Subcutaneous adipose tissue (tissue), 4 donors: ENCODE data around the gene SFMBT1. TPM values are rescaled to one million over a fixed set of nuclear protein-coding genes. Genes with fewer than 3 reads are reported as not detected.

Source experiments
- total RNA-seq, 4 donors: library from RNA; depleted of rRNA; stranded (reverse); fragments of >200 nt; gene quantifications; one replicate each; pipeline ENCODE4 v1.1.0, GENCODE V29; 2016
- TF ChIP-seq, protein P1 (sequence below): fragments of 450-650 bp; IDR thresholded peaks from one replicate; pipeline ENCODE4 v1.5.1; 2016; ENCODE audit warnings: low read depth, mild to moderate bottlenecking, control low read depth, antibody characterized with exemption, moderate library complexity

The SFMBT1 gene
- total RNA-seq, 4 donors from 2014 or later = 4.9 to 15.5 (median 12.2) TPM

DNA sequence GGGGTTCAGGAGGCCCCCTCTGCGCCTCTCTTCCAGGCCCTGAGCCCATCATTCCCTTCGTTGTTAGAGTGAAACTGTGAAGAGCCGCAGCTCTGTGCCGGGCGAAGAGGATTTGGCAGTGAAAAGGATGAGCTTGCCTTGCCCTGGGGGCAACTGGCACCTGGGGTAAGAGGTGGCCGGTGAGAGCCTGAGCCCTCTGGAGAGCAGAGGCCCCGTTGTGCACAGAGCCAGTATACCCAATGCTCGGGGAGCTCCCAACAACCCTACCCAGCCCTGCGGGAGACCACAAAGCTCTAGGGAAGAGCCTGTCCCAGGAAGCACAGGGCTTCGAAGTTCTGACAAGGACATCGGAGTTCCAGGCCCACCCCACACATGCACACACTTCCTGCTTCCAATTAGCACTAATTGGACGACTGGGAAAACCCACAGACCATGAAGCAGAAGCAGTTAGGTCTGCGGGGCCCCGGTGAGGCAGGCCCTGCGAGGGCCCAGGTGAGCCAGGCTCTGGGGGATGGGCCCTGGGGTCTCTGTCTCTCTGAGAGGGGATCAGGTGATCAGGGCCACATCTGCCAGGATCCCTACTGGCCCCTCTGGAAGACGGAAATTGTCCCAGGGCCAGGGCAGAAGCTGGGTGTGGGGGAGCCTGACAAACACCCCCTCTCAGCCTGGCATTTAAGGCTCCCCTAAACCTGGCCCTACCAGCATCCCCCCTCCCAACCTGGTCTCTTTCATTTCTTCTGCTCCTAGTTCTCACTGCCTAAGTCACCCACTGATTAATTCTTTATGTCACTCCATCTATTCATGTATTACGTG lies 27.9 kb upstream of the SFMBT1 start:
- TF ChIP-seq, protein P1, sequence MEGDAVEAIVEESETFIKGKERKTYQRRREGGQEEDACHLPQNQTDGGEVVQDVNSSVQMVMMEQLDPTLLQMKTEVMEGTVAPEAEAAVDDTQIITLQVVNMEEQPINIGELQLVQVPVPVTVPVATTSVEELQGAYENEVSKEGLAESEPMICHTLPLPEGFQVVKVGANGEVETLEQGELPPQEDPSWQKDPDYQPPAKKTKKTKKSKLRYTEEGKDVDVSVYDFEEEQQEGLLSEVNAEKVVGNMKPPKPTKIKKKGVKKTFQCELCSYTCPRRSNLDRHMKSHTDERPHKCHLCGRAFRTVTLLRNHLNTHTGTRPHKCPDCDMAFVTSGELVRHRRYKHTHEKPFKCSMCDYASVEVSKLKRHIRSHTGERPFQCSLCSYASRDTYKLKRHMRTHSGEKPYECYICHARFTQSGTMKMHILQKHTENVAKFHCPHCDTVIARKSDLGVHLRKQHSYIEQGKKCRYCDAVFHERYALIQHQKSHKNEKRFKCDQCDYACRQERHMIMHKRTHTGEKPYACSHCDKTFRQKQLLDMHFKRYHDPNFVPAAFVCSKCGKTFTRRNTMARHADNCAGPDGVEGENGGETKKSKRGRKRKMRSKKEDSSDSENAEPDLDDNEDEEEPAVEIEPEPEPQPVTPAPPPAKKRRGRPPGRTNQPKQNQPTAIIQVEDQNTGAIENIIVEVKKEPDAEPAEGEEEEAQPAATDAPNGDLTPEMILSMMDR = no peak

DNA sequence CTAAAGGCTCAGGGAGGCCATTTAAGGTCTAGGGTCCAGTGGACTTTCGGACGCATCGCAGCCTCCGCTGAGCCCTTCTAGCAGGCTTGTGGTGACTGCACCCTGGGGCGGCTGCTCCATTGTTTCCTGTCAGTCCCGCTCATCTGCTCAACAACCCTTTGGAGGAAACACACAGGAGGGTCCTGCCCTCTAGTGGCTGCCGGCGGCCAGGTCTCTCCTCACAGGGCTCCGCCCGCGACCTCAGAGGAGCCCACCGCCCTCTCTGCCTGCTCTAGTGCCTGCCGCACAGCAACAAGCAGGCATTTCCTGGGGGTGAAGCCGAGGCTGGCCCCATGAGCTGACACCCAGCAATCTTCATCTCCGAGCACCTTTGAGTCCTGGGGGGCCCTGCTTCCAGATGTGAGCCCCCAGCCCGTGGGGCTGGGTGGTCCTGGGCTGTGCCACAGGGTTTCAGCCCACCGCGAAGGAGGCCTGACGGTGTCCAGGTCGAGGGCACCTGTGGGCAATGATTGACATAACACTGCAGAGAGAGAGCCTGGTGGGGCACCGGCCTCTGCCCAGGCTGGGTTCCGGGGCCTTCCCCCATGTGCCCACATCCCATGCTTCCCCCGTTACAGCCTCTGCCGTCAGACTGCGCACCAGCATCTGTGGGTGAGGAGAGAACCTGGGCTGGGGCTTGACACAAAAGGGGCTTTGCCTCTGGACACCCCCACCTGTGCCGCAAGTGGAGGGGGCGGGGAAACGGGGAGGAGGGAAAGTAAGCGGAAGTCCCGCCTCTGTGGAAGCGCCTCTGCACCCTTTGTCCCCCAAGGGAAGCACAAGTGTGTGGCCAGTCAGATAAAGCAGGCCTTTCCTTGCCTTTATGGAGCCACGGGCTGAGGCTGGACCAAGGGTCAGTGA lies 27.0 kb upstream of the SFMBT1 start:
- TF ChIP-seq, protein P1 = no peak

DNA sequence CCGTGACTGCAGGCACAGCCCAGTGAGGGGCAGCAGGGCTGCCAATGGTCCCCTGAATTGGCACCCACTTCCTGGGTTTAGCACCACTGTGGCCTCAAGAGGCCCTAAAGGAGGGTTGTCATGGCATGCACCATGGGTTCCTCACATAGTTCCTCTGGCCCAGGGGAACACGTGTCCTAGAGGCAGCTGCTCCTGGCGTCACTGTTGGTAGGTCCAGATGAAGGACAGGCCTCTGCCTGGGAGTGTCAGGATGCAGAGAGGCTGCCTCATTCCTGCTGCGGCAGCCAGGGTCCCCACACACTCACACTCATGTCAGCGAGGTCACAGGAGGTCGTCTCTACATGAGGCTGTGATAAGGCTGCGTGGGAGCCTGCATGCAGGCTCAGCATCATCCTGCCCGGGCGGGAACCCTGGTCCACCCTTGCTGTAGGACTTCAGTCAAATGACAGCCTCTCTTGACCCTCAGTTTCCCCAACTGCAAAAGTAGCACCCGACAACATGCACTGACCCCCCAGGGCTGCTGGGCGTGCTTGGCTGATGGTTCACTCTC lies 26.1 kb upstream of the SFMBT1 start:
- TF ChIP-seq, protein P1 = no peak

DNA sequence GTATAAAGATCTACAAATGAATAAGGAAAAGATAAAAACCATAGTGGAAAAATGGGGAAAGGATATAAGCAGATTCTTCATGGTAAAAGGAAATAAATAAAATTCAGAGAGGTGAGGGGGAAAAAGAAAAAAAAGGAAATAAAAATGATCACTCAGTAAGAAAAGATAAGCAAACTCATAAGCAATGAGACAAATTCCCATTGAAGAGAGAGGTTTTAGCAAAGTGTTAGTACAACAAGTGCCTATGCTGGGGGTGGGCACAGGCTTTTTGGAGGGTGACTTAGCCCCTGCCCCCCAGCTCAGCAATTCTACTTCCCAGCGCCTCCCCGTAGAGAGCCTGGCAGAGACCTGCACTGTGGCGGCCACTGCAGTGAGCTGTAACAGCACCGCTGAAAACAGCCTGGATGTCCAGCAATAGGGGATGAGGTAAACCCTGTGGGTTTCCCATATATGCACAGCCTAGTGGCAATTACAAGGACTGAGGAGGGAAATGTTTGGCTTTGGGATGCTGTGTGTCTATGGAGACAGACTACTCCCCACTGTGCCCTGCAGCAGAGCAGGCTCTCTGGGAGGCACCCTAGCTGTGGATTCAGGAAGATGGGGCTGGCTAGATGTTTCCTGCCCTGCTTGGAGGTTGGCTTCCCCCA lies 23.7 kb upstream of the SFMBT1 start:
- TF ChIP-seq, protein P1 = no peak

DNA sequence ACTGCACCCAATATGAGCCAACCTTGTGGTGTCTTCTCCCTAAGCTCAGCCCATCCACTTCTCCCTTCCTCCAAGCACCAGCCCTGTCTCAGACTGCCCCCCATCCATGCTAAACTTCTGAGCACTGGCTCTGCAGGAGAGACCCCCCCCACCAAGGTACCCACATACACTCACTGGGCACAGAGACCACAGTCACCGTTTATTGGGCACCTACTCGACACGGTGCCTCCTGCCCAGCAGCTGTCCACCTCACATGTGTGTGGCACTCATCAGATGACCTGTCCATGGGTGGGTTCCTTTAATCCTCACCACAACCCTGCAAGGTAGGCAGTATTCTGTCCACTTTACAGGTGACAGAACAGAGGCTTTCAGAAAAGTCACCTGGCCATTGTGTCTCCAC lies 22.3 kb upstream of the SFMBT1 start:
- TF ChIP-seq, protein P1 = no peak

DNA sequence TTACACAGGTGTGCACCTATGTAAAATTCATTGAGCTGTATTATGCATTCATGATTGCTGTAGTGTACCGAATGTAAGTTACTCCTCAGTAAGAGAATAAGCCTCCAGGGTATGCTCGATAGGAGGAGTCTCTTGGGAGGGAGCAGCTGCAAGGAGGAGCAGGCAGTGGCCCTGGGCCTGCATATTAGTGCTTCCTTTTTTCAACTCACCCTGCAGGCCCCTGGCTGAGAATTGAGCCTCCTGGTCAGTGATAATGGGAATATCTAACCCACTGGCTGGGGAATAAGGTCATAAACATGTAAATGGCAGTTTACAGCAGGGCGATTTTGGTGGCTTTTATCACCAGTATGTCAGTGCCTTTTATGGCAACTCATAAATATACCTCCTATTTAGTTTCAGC lies 21.7 kb upstream of the SFMBT1 start:
- TF ChIP-seq, protein P1 = no peak
